VCaP (cell line): ENCODE measurements around the gene GLOD4.

Experiments
- H3K27ac ChIP-seq: fragments of 450-650 bp; 2 replicates; pipeline ENCODE4 v1.5.1; 2017
- CTCF ChIP-seq: fragments of 450-650 bp; conservative IDR thresholded peaks from 2 replicates; pipeline ENCODE4 v1.5.1; 2017; ENCODE audit warnings: mild to moderate bottlenecking, moderate library complexity

The GLOD4 gene

DNA sequence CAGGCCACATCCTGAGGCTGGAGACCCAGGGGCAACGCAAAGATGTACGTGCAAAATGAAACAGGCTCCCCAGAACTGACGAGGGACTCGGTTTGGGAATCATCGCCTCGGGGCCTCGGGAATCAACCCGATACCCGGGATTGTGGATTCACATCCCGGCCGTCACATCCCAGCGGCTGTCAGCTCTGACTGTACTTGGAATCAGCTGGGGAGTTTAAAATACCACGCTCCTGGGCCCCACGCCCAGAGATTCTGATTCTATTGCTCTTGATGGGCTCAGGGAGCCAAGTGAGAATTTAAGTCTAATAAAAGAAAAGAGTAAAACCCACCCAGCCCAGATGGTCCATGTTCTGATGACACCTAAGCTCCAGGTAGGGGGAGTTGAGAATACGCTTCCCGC, 42.3 kb upstream of the GLOD4 start:
- no peak for TF ChIP-seq CTCF
- no peak overlapping the region for H3K27ac ChIP-seq

- H3K27ac ChIP-seq, result no peak overlapping the region
- TF ChIP-seq CTCF, result no peak
Measured at GRCh38 chr17:823501-823902, 41.4 kb upstream of the GLOD4 start.

DNA sequence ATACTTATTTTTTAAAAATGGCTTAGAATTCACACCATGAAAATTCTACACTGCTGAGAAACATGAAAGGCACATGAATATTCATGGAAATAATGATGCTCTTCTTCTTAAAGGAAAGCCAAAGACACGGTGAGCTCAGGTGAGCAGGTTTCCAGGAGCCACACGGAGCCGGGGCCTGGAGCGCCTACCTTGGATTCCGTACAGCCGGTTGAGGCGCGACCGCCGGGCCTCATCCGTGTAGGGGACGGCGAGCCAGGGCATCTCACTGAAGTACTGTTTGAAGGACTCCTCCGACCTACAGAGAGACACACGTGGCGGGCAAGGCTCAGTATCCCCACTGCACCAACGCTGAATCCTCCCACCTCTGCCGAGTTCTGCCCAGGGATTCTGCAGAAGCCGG, 37.2 kb upstream of the GLOD4 start:
- no peak for TF ChIP-seq CTCF
- H3K27ac ChIP-seq, result no peak overlapping the region

GRCh38 chr17:814371-814770, 32.3 kb upstream of the GLOD4 start:
- no peak overlapping the region for H3K27ac ChIP-seq
- no peak for TF ChIP-seq CTCF

- no peak overlapping the region for H3K27ac ChIP-seq
- no peak for TF ChIP-seq CTCF
Measured at GRCh38 chr17:812638-813204, 30.6 kb upstream of the GLOD4 start.

- H3K27ac ChIP-seq, result no peak overlapping the region
- TF ChIP-seq CTCF, result no peak
Measured at GRCh38 chr17:811051-811784, 29.1 kb upstream of the GLOD4 start.

GRCh38 chr17:807523-808294, 25.6 kb upstream of the GLOD4 start:
- no peak for TF ChIP-seq CTCF
- no peak overlapping the region for H3K27ac ChIP-seq
